Body of pancreas (tissue), 4 donors: ENCODE measurements around the gene TMEM150B. TPM values are rescaled to one million over a fixed set of nuclear protein-coding genes. Genes with fewer than 3 reads are reported as not detected.

Experiments used
- ATAC-seq: fragments of 150-250 bp; one replicate; pipeline ENCODE4 v1.9.1; 2016
- DNase-seq, 4 donors: peaks; one replicate each; pipeline ENCODE4 v3.0.0-alpha.2; 2019
- H3K27ac ChIP-seq, 4 donors: fragments of 200-600 bp; sonication (generic); 1 replicate in 3 of 4; 2 replicates in 1 of 4; pipeline versions ENCODE4 v1.5.1 to v1.6.1; 2016 to 2019; ENCODE audit warnings: mild to moderate bottlenecking in 1 of 4, mixed read lengths in 1 of 4, moderate library complexity in 1 of 4
- H3K27me3 ChIP-seq, 2 donors: fragments of 200-600 bp; sonication (generic); one replicate each; pipeline ENCODE4 v1.6.0; 2016; ENCODE audit warnings: mild to moderate bottlenecking in 1 of 2
- H3K36me3 ChIP-seq, 2 donors: fragments of 200-600 bp; sonication (generic); replicated peaks in 1 of 2; 2 replicates each; pipeline ENCODE4 v1.5.1; 2016; ENCODE audit warnings: low read depth in 2 of 2; ENCODE audit not compliant: insufficient read depth in 1 of 2
- H3K4me1 ChIP-seq: fragments of 200-600 bp; sonication (generic); one replicate; pipeline ENCODE4 v1.6.0; 2016
- H3K4me3 ChIP-seq, 2 donors: fragments of 200-600 bp; sonication (generic); 1 replicate in 1 of 2; 2 replicates in 1 of 2; pipeline ENCODE4 v1.5.1; 2016 to 2019
- H3K9me3 ChIP-seq, 3 donors: fragments of 200-600 bp; sonication (generic); 1 replicate in 2 of 3; 2 replicates in 1 of 3; pipeline ENCODE4 v1.5.1; 2016
- POLR2A ChIP-seq, 3 donors: fragments of 450-650 bp; IDR thresholded peaks; one replicate each; pipeline ENCODE4 v1.6.1; 2016; ENCODE audit warnings: antibody characterized with exemption in 3 of 3, mild to moderate bottlenecking in 2 of 3
- WGBS, 2 donors: methylation state at CpG; one replicate each; pipeline ENCODE4 v1.1.5; 2017; 5-methylcytosine and 5-hydroxymethylcytosine counted together
- intact Hi-C: fragments of 100-400 bp; cut with DNase I; formaldehyde crosslinking; loops from one replicate; pipeline ENCODE4 v1.15.1; 2023
- total RNA-seq, 2 donors: library from RNA; depleted of rRNA; stranded (reverse); fragments of >200 nt; gene quantifications; one replicate each; pipeline ENCODE4 v1.1.0, GENCODE V29; 2016
- TF ChIP-seq, protein P1 (sequence below), 7 experiments: fragments of 450-650 bp in 4 of 7; fragments of 200-600 bp in 3 of 7; sonication (generic) in 3 of 7; IDR thresholded peaks; one replicate each; pipeline ENCODE4 v1.5.1; 2016 to 2019; ENCODE audit warnings: antibody characterized with exemption in 7 of 7

TMEM150B gene
- total RNA-seq, 2 donors from 2014 or later = 1.0 TPM; not detected in 1

DNA sequence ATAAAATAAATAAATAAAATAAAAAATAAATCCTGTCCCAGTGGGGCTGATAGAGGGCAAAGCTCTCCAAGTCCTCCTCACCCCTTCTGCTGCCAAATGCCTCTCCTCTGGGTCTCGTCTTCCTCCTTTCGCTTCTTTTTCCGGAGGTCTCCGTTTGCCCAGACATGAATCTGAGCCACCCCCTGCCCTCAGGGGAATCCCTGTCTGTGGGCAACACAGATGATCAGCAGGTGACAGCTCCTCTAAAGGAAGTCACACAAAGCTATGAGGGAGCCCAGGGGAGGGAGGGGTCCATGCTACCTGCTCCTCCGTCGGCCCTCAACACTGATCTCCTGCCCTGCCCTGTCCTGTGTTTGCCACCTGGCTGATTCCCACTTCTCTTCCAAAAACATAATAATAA, 479 bp downstream of the TMEM150B start:
- intact Hi-C loops = no loop called here
- ATAC-seq (no peak), DNase-seq (no peak)
- Histone ChIP-seq H3K36me3 (no peaks in the 10 kb centered on the region), H3K27ac (no peak overlapping the region), H3K27me3 (no peaks in the 10 kb centered on the region), H3K4me1 (no peaks in the 10 kb centered on the region), H3K4me3 (no peak overlapping the region), H3K9me3 (no peaks in the 10 kb centered on the region)
- 72 to 86% methylated on average over 6 of the region's 6 CpGs for WGBS, 2 donors
- no peak for TF ChIP-seq POLR2A (IDR thresholded peaks at IDR 0.05)
- TF ChIP-seq, protein P1, sequence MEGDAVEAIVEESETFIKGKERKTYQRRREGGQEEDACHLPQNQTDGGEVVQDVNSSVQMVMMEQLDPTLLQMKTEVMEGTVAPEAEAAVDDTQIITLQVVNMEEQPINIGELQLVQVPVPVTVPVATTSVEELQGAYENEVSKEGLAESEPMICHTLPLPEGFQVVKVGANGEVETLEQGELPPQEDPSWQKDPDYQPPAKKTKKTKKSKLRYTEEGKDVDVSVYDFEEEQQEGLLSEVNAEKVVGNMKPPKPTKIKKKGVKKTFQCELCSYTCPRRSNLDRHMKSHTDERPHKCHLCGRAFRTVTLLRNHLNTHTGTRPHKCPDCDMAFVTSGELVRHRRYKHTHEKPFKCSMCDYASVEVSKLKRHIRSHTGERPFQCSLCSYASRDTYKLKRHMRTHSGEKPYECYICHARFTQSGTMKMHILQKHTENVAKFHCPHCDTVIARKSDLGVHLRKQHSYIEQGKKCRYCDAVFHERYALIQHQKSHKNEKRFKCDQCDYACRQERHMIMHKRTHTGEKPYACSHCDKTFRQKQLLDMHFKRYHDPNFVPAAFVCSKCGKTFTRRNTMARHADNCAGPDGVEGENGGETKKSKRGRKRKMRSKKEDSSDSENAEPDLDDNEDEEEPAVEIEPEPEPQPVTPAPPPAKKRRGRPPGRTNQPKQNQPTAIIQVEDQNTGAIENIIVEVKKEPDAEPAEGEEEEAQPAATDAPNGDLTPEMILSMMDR (IDR thresholded peaks at IDR 0.05) = no peak

DNA sequence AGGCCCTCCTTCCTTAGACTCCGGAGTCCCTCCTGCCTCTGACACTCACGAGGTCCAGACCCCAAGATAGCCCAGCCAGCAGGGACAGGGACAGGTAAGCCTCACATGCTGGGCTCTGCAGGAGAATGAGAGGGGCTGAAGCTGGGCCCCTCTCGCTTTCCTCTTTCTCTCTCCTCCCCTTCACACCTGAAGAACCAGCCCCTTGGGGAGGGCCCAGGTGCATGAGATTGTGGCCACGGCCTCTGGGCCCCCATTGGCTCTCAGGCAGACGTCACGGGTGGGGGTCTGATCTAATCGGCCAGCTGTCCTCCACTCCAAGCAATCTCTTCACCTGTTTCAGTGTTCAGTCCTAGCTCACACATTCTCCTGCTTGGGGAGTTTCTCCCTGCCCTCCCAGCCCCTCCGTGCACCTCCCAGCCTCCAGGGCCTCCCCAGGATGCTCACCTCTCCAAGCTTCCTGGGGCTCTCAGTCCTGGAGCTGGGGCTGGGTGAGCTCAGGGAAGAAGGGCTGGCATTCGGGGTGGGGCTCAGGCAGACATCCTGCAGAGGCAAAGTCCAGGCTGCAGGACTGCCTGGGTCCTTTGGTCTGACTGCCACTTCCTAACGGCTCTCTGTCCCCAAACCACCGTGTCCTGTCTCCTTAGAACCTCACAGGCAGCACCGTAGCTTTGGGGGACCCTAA, 2.8 kb downstream of the TMEM150B start:
- DNase-seq (no peak), ATAC-seq (no peak)
- no peak for TF ChIP-seq POLR2A (IDR thresholded peaks at IDR 0.05)
- TF ChIP-seq, protein P1 (IDR thresholded peaks at IDR 0.05) = no peak
- Histone ChIP-seq H3K36me3 (no peaks in the 10 kb centered on the region), H3K27ac (no peak overlapping the region), H3K4me3 (no peak overlapping the region), H3K9me3 (no peaks in the 10 kb centered on the region), H3K27me3 (no peaks in the 10 kb centered on the region), H3K4me1 (no peaks in the 10 kb centered on the region)
- intact Hi-C loops = no loop called here
- WGBS, 2 donors = 32 to 34% methylated on average over 8 to 12 of the region's 12 CpGs

GRCh38 chr19:55321466-55322137, 3.5 kb downstream of the TMEM150B start:
- WGBS, 2 donors = 60 to 66% methylated on average over 9 of the region's 9 CpGs
- no peaks in the 10 kb centered on the region for H3K4me1 ChIP-seq
- H3K27me3 ChIP-seq = no peaks in the 10 kb centered on the region
- intact Hi-C loops = no loop called here
- H3K27ac ChIP-seq = no peak overlapping the region
- no peak overlapping the region for H3K4me3 ChIP-seq
- DNase-seq (no peak), ATAC-seq (no peak)
- no peaks in the 10 kb centered on the region for H3K9me3 ChIP-seq
- TF ChIP-seq, protein P1 (IDR thresholded peaks at IDR 0.05) = no peak
- no peak for TF ChIP-seq POLR2A (IDR thresholded peaks at IDR 0.05)
- no peaks in the 10 kb centered on the region for H3K36me3 ChIP-seq

GRCh38 chr19:55320844-55321419, 4.2 kb downstream of the TMEM150B start:
- Histone ChIP-seq H3K9me3 (no peaks in the 10 kb centered on the region), H3K27ac (no peak overlapping the region), H3K36me3 (no peaks in the 10 kb centered on the region), H3K27me3 (no peaks in the 10 kb centered on the region), H3K4me1 (no peaks in the 10 kb centered on the region), H3K4me3 (no peak overlapping the region)
- no peak for DNase-seq
- no peak for ATAC-seq
- no peak for TF ChIP-seq POLR2A (IDR thresholded peaks at IDR 0.05)
- TF ChIP-seq, protein P1 (IDR thresholded peaks at IDR 0.05) = no peak
- WGBS, 2 donors = 80 to 85% methylated on average over 3 to 8 of the region's 8 CpGs
- intact Hi-C loops = no loop called here
